Measurements from ENCODE around the gene ZNF205.
"Not testable (repeated sequence)": the region's sequence is repeated elsewhere in the genome, so short reads cannot be mapped to it uniquely, and the experiment has no call there.

The ZNF205 gene

GRCh38 chr16:3149630-3150345 lies 37.4 kb downstream of the ZNF205 start:
- peak; percentile 78 for DNase-seq (ENCODE audit: low read depth)

DNA sequence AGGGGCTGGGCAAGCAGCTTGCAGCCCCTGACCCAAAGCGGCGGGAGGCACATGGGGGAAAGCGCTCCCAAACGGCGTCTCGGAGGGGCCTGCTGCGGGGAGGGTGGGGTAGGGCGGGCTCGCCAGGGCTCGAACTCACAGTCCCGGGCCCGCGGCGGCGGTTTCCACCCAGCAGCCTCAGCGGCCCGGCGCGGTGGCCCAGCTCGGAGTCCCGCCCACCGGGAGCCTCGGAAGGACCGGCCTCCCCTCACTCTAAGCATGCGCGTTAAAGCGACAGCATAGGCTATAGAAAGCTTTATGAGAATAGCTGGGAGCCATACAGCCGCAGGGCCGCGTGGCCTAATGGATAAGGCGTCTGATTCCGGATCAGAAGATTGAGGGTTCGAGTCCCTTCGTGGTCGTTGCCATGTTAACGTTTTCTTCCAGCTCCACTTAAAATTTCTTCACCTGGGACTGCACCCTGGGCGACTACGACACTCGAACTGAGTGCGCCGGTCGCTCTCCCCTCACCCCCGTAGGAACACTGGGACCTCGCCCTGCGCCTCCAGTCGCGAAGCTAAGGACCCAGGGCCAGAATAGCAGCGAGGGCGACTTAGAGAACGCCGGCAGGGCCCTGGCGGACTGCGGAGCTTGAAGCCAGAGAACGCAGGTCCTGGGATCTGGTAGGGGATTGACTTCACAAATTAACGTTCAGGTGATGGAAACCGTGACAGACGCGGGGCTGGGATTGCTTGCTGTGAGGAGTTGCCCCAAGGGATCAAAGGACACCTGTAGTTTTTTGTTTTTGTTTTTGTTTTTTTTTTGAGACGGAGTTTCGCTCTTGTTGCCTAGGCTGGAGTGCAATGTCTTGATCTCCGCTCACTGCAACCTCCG lies 38.2 kb downstream of the ZNF205 start:
- DNase-seq (ENCODE audit: low read depth), result peak; percentile 93

GRCh38 chr16:3152027-3152276 lies 39.6 kb downstream of the ZNF205 start:
- no peak for DNase-seq (ENCODE audit: low read depth)

DNA sequence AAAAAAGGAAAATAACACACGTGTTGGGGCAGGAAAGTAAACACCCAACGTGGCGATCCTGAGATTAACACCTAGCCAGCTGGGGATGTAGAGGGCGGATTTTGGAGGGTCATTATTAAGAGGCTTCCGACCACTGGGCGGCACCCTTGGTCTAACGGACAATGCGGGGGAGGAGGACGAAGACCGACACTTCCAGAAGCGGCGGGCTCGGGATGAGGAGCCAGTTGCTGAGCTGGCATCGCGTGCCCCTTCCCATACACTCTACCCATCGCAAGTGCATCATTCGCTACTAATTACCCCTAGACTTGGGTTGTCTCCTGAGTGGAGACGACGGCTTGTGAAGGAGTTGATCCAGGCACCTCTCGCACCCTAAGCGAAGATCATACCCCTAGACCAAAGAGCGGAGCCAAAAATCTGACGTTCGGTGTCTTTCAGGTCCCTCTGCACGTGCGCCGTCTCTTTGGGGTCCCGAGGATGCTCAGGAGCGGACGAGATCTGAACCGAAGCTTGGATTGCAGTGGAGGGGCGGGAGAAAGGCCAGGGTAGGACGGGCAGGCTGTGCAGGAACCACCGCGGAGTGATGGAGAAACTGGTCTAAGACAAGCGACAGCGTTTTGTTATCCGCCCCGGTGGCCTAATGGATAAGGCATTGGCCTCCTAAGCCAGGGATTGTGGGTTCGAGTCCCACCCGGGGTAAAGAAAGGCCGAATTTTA lies 40.0 kb downstream of the ZNF205 start:
- peak; percentile 86 for DNase-seq (ENCODE audit: low read depth)

DNA sequence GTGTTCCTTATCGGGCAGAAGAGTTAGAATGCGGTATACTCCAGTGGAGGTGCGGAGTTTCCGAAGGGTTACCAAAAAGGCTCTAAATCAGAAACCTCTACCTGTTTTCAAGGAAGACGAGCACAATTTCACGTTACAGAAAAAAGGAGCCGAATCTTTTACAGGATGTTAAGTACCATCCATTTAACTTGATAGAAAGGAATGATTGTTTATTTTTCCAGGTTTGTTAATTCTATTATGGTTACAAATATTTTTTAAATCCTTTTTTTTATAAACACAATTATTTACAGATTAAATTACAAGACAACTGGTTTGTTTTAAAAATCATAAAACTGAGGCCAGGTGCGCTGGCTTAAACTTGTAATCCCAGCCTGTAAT lies 40.6 kb downstream of the ZNF205 start:
- DNase-seq (ENCODE audit: low read depth), result no peak

DNA sequence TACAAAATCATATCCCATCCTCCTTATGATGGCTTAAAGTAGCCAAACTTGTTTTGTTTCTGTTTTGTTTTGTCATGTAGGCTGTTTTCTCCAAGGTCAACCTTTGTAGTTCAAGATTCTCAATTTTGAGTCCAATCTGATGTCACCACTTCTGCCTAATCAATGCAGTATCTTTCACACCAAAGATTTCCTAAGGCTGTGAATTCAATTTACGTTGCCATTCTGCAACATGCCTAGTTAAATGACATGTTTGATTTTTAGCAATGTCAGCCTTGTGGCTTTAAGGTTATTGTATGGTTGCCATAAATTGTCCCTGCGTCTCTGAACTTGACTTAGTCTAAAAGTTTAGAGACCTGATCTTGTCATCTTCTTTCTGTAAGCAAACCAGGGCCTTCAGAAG lies 42.8 kb downstream of the ZNF205 start:
- DNase-seq (ENCODE audit: low read depth), result no peak

DNA sequence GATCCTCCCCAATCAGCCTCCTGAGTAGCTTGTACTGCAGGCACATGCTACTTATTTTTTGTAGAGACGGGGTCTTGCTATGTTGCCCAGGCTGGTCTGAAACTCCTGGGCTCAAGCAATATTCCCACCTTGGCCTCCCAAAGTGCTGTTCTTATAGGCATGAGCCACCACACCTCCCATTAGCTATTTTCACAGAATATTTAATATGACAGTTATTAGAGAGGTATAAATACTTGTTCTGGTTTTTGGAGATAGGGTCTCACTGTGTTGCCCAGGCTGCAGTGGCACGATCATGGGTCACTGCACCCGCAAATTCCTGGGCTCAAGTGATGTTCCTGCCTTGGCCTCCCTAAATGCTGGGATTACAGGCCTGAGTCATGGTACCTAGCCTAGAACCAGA lies 43.6 kb downstream of the ZNF205 start:
- DNase-seq (ENCODE audit: low read depth), result no peak

- peak; percentile 97 for DNase-seq (ENCODE audit: low read depth)
Measured at GRCh38 chr16:3157229-3158025, 45.0 kb downstream of the ZNF205 start.

DNA sequence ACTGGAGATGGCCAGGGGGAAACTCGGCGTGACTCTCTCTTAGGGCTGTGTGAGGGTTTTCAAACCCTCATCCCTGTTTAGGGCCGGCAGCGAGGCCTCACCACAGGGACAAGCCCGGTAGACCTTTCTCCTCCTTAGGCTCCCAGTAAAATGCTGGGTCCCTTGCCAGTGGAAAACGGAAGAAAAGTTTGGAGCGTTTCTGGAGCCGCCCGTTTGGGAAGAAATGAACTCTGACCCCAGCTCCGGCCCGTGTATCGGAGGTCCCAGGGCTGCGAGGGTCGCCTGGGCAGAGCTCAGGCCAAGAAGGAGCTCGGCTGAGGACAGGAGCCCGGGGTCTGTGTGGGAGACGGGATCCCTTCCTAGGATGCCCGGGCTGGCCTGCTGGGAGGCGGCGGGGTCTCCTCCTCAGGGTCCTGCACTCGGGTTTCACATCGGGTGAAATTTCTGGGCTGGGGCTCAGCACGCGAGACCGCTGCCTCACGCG lies 45.7 kb downstream of the ZNF205 start:
- no peak for DNase-seq (ENCODE audit: low read depth)

DNA sequence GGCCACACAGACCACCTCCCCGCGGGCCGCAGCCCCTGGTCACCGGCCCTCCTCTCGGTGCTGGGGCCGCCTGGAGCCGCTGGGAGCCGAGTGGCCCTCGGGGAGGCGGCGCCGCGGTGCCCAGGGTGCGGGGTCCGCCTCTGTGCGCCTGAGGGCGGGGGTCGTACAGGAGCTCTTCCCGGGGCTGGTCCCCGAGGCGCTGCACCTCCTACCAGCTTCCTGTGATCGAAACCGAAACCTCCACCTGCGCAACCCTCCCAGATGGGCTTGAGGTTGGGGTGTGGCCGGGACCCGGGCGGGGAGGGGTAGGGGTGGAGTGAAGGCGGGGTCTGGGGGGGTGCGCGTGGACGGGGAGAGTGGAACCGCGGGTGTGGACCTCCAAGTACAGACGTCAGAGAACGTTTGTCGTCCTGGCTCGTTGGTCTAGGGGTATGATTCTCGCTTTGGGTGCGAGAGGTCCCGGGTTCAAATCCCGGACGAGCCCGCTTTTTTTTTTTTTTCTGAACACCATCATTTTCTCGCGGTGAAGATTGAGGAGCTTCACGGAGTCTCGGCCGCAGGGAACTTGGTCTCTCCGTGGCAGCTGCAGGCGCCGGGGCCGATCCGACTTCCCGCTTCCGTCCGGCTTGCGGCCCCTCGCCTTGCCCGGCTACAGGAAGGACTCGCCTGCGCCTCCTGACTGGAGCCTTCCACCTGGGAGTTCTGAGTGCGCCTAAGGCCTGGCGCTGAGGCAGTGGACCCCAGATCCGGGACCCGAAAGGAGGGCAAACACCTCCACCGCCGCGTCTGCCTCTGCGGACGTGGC lies 46.3 kb downstream of the ZNF205 start:
- DNase-seq (ENCODE audit: low read depth), result peak; percentile 89

DNA sequence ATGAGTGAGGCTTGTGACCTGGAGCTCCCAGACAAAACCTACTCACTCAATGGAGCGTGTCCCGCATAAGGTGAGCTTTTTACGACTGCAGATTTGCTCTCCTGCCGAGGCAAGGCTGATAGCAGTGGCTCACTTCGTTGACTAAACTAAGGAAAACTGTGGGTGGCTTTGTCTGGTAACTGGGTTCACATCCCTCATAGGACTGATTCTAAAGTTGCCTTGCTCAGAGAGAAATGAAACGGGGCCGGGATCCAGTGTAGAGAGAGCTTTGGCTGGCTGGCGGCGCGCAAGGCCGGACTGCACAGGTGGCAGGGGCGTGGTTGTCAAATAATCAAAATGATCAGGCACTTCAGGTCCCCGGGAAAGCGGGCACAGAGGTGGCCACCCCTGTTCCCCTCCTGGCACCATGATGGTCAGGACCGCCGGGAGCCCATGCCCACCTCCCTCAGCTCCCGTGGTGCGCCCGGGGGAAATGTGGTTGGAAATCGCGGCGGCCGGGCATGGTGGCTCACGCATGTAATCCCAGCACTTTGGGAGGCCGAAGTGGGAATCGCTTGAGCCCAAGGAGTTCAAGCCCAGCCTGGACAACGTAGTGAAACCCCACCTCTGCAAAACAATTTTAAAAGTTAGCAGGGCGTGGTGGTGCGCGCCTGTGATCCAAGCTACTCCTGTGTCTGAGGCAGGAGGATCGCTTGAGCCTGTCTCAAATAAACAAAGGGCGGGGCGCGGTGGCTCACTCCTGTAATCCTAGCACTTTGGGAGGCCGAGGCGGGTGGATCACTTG lies 49.0 kb downstream of the ZNF205 start:
- DNase-seq (ENCODE audit: low read depth), result no peak

DNA sequence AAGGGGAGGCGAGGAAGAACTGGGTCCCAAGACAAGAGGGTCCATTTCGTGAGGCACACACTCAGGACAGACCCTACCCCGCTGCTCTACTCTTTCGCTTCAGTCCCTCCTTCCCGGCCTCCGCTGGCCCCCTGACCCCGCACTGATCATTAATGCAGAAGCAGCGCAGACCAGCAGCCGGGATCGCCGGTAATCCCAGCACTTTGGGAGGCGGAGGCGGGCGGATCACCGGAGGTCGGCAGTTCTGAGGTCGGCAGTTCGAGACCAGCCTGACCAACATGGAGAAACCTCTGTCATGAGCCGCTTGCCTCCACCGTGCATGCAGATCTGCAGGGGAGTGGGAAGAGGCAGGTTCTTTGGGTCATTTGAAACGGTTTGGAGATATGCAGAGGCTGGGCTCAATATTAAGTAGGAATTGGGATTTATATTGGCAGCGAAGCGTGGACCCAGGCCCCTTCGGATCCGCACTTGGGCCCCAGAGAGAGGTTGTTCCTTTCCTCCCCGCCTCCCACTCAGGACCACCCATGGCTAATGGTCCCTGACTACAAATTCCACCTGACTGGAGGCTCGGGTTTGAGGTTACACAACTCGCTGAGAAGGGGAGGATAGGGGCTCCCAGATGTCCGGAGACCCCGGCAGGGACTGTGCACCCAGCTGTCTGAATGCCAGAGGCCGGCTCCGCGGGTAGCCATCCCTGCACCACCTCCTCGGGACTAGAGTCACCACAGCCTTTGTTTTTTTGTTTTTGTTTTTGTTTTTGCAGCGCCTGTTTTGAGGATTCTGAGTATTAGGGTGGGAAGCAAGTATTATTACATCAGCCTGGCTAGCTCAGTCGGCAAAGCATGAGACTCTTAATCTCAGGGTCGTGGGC lies 52.0 kb downstream of the ZNF205 start:
- no peak for DNase-seq (ENCODE audit: low read depth)

- DNase-seq (ENCODE audit: low read depth), result no peak
Measured at GRCh38 chr16:3165111-3165822, 52.9 kb downstream of the ZNF205 start.

DNA sequence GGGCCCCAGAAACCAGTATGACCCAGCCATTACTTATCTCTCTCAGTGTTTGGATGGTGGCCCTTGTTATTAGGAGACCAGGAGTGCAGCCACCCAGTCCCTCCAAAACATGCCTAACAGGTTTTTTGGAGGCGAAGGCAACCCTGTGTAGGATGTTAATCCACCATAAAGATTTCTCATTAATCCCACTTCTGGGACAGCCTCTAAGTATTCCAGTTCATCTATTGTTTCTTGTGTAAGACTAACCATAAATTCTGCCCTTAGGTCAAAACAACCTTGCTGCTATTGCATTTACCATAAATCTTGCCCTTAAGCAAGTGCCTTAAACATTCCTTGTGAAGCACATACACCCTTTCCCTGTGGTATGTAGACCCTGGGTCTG lies 54.1 kb downstream of the ZNF205 start:
- DNase-seq (ENCODE audit: low read depth), result no peak

DNA sequence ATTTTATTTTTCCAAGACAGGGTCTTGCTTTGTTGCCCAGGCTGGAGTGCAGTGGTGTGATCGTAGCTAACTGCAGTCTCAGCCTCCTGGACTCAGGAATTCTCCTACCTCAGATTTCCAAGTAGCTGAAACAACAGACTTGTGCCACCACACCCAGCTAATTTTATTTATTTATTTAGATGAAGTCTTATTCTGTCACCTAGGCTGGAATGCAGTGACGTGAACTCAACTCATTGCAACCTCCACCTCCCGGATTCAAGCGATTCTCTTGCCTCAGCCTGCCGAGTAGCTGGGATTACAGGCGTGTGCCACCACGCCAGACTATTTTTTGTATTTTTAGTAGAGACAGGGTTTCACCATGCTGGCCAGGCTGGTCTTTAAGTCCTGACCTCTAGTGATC lies 56.3 kb downstream of the ZNF205 start:
- not testable (repeated sequence) for DNase-seq (ENCODE audit: low read depth)
